Mesenchymal stem cell (in vitro differentiated cells and primary cell): ENCODE results near the gene NRF1.

Experiments
- DNase-seq: peaks from one replicate; pipeline ENCODE4 v3.0.0-alpha.2; 2013
- H2AFZ ChIP-seq: one replicate; pipeline ENCODE4 v1.6.1; 2013; ENCODE audit warnings: low read depth, mild to moderate bottlenecking, control low read depth, inconsistent platforms, low read length, moderate library complexity
- H2AK5ac ChIP-seq: 2 replicates; pipeline ENCODE4 v1.6.1; 2013; ENCODE audit warnings: low read length, moderate library complexity, mild to moderate bottlenecking, inconsistent platforms; ENCODE audit not compliant: severe bottlenecking
- H2BK120ac ChIP-seq: one replicate; pipeline ENCODE4 v1.6.1; 2013; ENCODE audit warnings: low read depth, mild to moderate bottlenecking, inconsistent platforms, low read length, moderate library complexity
- H2BK12ac ChIP-seq, 2 experiments: one replicate each; pipeline ENCODE4 v1.6.1; 2013; ENCODE audit warnings: inconsistent platforms in 2 of 2, low read length in 2 of 2, mild to moderate bottlenecking in 2 of 2, moderate library complexity in 2 of 2, control low read depth in 1 of 2
- H2BK15ac ChIP-seq: one replicate; pipeline ENCODE4 v1.6.1; 2013; ENCODE audit warnings: mild to moderate bottlenecking, low read depth, inconsistent platforms; ENCODE audit not compliant: poor library complexity, severe bottlenecking
- H2BK5ac ChIP-seq: 2 replicates; pipeline ENCODE4 v1.6.1; 2013; ENCODE audit warnings: low read depth, mild to moderate bottlenecking, low read length, control low read depth, inconsistent platforms; ENCODE audit not compliant: poor library complexity, severe bottlenecking
- H3K14ac ChIP-seq, 2 experiments: one replicate each; pipeline ENCODE4 v1.6.1; 2013; ENCODE audit warnings: inconsistent platforms in 2 of 2, low read length in 2 of 2, control low read depth in 1 of 2, mild to moderate bottlenecking in 1 of 2, moderate library complexity in 1 of 2
- H3K18ac ChIP-seq, 2 experiments: one replicate each; pipeline ENCODE4 v1.6.1; 2013; ENCODE audit warnings: inconsistent platforms in 2 of 2, low read length in 2 of 2, control low read depth in 1 of 2, low read depth in 1 of 2, mild to moderate bottlenecking in 1 of 2
- H3K23ac ChIP-seq, 2 experiments: one replicate each; pipeline ENCODE4 v1.6.1; 2013; ENCODE audit warnings: inconsistent platforms in 2 of 2, low read length in 2 of 2, mild to moderate bottlenecking in 2 of 2, moderate library complexity in 2 of 2, control low read depth in 1 of 2
- H3K27ac ChIP-seq: 2 replicates; pipeline ENCODE4 v1.5.1; 2013; ENCODE audit warnings: mild to moderate bottlenecking, moderate library complexity, low read length, control low read depth, inconsistent platforms; ENCODE audit not compliant: poor library complexity, severe bottlenecking
- H3K27me3 ChIP-seq, 2 experiments: 2 replicates each; pipeline versions ENCODE4 v1.6.1 to v1.7.0; 2013; ENCODE audit warnings: low read length in 2 of 2, mild to moderate bottlenecking in 2 of 2, moderate library complexity in 2 of 2, control low read depth in 1 of 2, inconsistent platforms in 1 of 2; ENCODE audit not compliant: control insufficient read depth in 1 of 2, insufficient read depth in 1 of 2
- H3K36me3 ChIP-seq, 2 experiments: 2 replicates each; pipeline versions ENCODE4 v1.6.1 to v1.7.0; 2013; ENCODE audit warnings: low read length in 2 of 2, control low read depth in 1 of 2, inconsistent platforms in 1 of 2, low read depth in 1 of 2, mild to moderate bottlenecking in 1 of 2; ENCODE audit not compliant: insufficient read depth in 2 of 2, control insufficient read depth in 1 of 2
- H3K4ac ChIP-seq, 2 experiments: one replicate each; pipeline ENCODE4 v1.6.1; 2013; ENCODE audit warnings: inconsistent platforms in 2 of 2, low read length in 2 of 2, mild to moderate bottlenecking in 2 of 2, moderate library complexity in 2 of 2, control low read depth in 1 of 2, low read depth in 1 of 2
- H3K4me1 ChIP-seq: 2 replicates; pipeline ENCODE4 v1.6.1; 2013; ENCODE audit warnings: low read depth, low read length, control low read depth; ENCODE audit not compliant: control insufficient read depth, insufficient read depth
- H3K4me2 ChIP-seq: 2 replicates; pipeline ENCODE4 v1.6.1; 2013; ENCODE audit warnings: low read length, mild to moderate bottlenecking, inconsistent platforms; ENCODE audit not compliant: poor library complexity, severe bottlenecking
- H3K4me3 ChIP-seq, 2 experiments: 2 replicates each; pipeline versions ENCODE4 v1.5.1 to v1.7.0; 2013; ENCODE audit warnings: low read length in 2 of 2, mild to moderate bottlenecking in 2 of 2, control low read depth in 1 of 2, low read depth in 1 of 2; ENCODE audit not compliant: insufficient read depth in 1 of 2
- H3K79me1 ChIP-seq: replicated peaks from 2 replicates; pipeline ENCODE4 v1.6.1; 2013; ENCODE audit warnings: mild to moderate bottlenecking, control low read depth, low read length, inconsistent platforms; ENCODE audit not compliant: poor library complexity, severe bottlenecking
- H3K9ac ChIP-seq: 2 replicates; pipeline ENCODE4 v1.7.0; 2013; ENCODE audit warnings: mild to moderate bottlenecking, low read length, moderate library complexity
- H3K9me3 ChIP-seq: 2 replicates; pipeline ENCODE4 v1.7.0; 2013; ENCODE audit warnings: mild to moderate bottlenecking, low read length; ENCODE audit not compliant: control insufficient read depth
- H4K8ac ChIP-seq: one replicate; pipeline ENCODE4 v1.6.1; 2013; ENCODE audit warnings: inconsistent platforms, mild to moderate bottlenecking, low read length, moderate library complexity
- H4K91ac ChIP-seq: one replicate; pipeline ENCODE4 v1.6.1; 2013; ENCODE audit warnings: mild to moderate bottlenecking, low read length, inconsistent platforms
- WGBS: methylation state at CpG from one replicate; pipeline ENCODE4 v1.1.7; 2013; ENCODE audit warnings: mixed read lengths; 5-methylcytosine and 5-hydroxymethylcytosine counted together

The NRF1 gene

GRCh38 chr7:129751916-129752315, 140.4 kb downstream of the NRF1 start:
- no peak overlapping the region for H2AFZ ChIP-seq
- H3K27ac ChIP-seq = no peak overlapping the region
- no peak overlapping the region for H2BK120ac ChIP-seq
- no peak overlapping the region for H4K91ac ChIP-seq
- no peaks in the 10 kb centered on the region for H3K27me3 ChIP-seq
- no peaks in the 10 kb centered on the region for H3K9me3 ChIP-seq
- H3K4me3 ChIP-seq = no peak overlapping the region
- H3K9ac ChIP-seq = no peak overlapping the region
- no peak for DNase-seq
- no peak overlapping the region for H2BK15ac ChIP-seq
- H3K4me1 ChIP-seq = peaks cover 1% of the 10 kb centered on the region
- H3K14ac ChIP-seq = no peak overlapping the region
- no peak overlapping the region for H3K23ac ChIP-seq
- H2BK5ac ChIP-seq = no peak overlapping the region
- H3K36me3 ChIP-seq = peaks cover 24 to 44% of the 10 kb centered on the region in 2 experiments
- H3K79me1 ChIP-seq = no peaks in the 10 kb centered on the region
- H2BK12ac ChIP-seq = no peak overlapping the region
- H3K4ac ChIP-seq = no peak overlapping the region
- H3K4me2 ChIP-seq = no peak overlapping the region
- WGBS = 55% methylated on average over 1 of the region's 1 CpG
- H2AK5ac ChIP-seq = no peak overlapping the region
- H4K8ac ChIP-seq = no peak overlapping the region
- H3K18ac ChIP-seq = no peak overlapping the region

GRCh38 chr7:129752760-129753159, 141.2 kb downstream of the NRF1 start:
- no peak overlapping the region for H3K4me3 ChIP-seq
- H3K27ac ChIP-seq = no peak overlapping the region
- H3K4me2 ChIP-seq = no peak overlapping the region
- H2AK5ac ChIP-seq = no peak overlapping the region
- no peak overlapping the region for H2BK120ac ChIP-seq
- H2BK15ac ChIP-seq = no peak overlapping the region
- H3K14ac ChIP-seq = no peak overlapping the region
- H3K36me3 ChIP-seq = peaks cover 29 to 37% of the 10 kb centered on the region in 2 experiments
- H4K8ac ChIP-seq = no peak overlapping the region
- H3K79me1 ChIP-seq = no peaks in the 10 kb centered on the region
- H3K9me3 ChIP-seq = no peaks in the 10 kb centered on the region
- 97% methylated on average over 6 of the region's 6 CpGs for WGBS
- H2BK12ac ChIP-seq = no peak overlapping the region
- H3K9ac ChIP-seq = no peak overlapping the region
- no peak overlapping the region for H3K23ac ChIP-seq
- DNase-seq = no peak
- no peak overlapping the region for H2BK5ac ChIP-seq
- H3K4me1 ChIP-seq = peaks cover 1% of the 10 kb centered on the region
- H3K27me3 ChIP-seq = no peaks in the 10 kb centered on the region
- no peak overlapping the region for H3K18ac ChIP-seq
- H4K91ac ChIP-seq = no peak overlapping the region
- no peak overlapping the region for H3K4ac ChIP-seq
- H2AFZ ChIP-seq = no peak overlapping the region

- Histone ChIP-seq H2BK120ac (no peak overlapping the region), H3K18ac (no peak overlapping the region), H3K4me2 (no peak overlapping the region), H3K4ac (no peak overlapping the region), H2BK12ac (no peak overlapping the region), H3K14ac (no peak overlapping the region), H2BK5ac (no peak overlapping the region), H2AFZ (no peak overlapping the region), H3K79me1 (no peaks in the 10 kb centered on the region), H4K91ac (no peak overlapping the region), H3K4me1 (peaks cover 1% of the 10 kb centered on the region), H3K27ac (no peak overlapping the region), H3K23ac (no peak overlapping the region), H3K27me3 (peaks cover 0 to 10% of the 10 kb centered on the region in 2 experiments), H3K4me3 (no peak overlapping the region), H2BK15ac (no peak overlapping the region), H2AK5ac (no peak overlapping the region), H4K8ac (no peak overlapping the region), H3K9me3 (no peaks in the 10 kb centered on the region), H3K36me3 (peaks cover 27 to 34% of the 10 kb centered on the region in 2 experiments), H3K9ac (no peak overlapping the region)
- DNase-seq = no peak
- 80% methylated on average over 1 of the region's 2 CpGs for WGBS
These were observed 142.9 kb downstream of the NRF1 start for GRCh38 chr7:129754406-129754805.

- no peak overlapping the region for H3K27ac ChIP-seq
- H3K23ac ChIP-seq = no peak overlapping the region
- H3K4me3 ChIP-seq = no peak overlapping the region
- H3K4ac ChIP-seq = no peak overlapping the region
- no peak overlapping the region for H2BK12ac ChIP-seq
- peaks cover 0 to 10% of the 10 kb centered on the region in 2 experiments for H3K27me3 ChIP-seq
- no peak overlapping the region for H3K18ac ChIP-seq
- DNase-seq = no peak
- H4K8ac ChIP-seq = no peak overlapping the region
- no peak overlapping the region for H4K91ac ChIP-seq
- H3K79me1 ChIP-seq = no peaks in the 10 kb centered on the region
- no peak overlapping the region for H2BK120ac ChIP-seq
- 97% methylated on average over 4 of the region's 5 CpGs for WGBS
- no peak overlapping the region for H3K14ac ChIP-seq
- no peak overlapping the region for H2BK15ac ChIP-seq
- H3K9me3 ChIP-seq = no peaks in the 10 kb centered on the region
- peaks cover 19 to 23% of the 10 kb centered on the region in 2 experiments for H3K36me3 ChIP-seq
- no peak overlapping the region for H2BK5ac ChIP-seq
- H3K4me1 ChIP-seq = no peaks in the 10 kb centered on the region
- H3K4me2 ChIP-seq = no peak overlapping the region
- no peak overlapping the region for H3K9ac ChIP-seq
- H2AFZ ChIP-seq = no peak overlapping the region
- no peak overlapping the region for H2AK5ac ChIP-seq
These were observed 146.5 kb downstream of the NRF1 start for GRCh38 chr7:129757991-129758390.
